Measurements from ENCODE around the gene CRMP1.

DNA sequence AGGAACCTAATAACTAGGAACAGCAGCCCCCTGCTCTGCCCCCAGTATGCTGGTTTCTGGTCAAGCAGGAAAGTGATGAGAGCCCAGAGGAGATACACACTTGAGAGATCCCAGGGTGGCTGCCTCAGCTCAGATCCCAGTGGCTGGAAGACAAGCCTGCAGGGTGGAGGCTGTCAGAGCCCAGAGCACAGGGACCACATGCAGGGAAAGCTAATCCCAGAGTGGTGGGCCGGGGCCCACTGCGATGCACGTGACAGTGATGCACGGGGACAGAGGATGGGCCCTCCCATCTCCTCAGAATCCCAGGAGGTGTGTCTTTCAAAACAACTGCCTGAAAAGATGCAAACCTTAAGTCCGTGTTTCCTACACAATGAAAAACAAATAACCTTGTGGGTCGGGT is 29.1 kb upstream of the CRMP1 start:
- TF ChIP-seq ID3 (CRISPR knock-in tag; IDR thresholded peaks at IDR 0.05) (no peak), ID3 (tag; IDR thresholded peaks at IDR 0.05) (no peak), EZH2 (IDR thresholded peaks at IDR 0.05; ENCODE audit: borderline replicate concordance, low read depth, low read length) (no peak), USF1 (CRISPR knock-in tag; IDR thresholded peaks at IDR 0.05) (no peak), POLR3A (IDR thresholded peaks at IDR 0.05; ENCODE audit: borderline replicate concordance, extremely low read depth, insufficient read depth, insufficient read length) (no peak), ZNF253 (CRISPR knock-in tag; conservative IDR thresholded peaks at IDR 0.05) (no peak), BDP1 (IDR thresholded peaks at IDR 0.05; ENCODE audit: insufficient read depth, insufficient read length) (no peak)
- TF ChIP-seq, protein P1, sequence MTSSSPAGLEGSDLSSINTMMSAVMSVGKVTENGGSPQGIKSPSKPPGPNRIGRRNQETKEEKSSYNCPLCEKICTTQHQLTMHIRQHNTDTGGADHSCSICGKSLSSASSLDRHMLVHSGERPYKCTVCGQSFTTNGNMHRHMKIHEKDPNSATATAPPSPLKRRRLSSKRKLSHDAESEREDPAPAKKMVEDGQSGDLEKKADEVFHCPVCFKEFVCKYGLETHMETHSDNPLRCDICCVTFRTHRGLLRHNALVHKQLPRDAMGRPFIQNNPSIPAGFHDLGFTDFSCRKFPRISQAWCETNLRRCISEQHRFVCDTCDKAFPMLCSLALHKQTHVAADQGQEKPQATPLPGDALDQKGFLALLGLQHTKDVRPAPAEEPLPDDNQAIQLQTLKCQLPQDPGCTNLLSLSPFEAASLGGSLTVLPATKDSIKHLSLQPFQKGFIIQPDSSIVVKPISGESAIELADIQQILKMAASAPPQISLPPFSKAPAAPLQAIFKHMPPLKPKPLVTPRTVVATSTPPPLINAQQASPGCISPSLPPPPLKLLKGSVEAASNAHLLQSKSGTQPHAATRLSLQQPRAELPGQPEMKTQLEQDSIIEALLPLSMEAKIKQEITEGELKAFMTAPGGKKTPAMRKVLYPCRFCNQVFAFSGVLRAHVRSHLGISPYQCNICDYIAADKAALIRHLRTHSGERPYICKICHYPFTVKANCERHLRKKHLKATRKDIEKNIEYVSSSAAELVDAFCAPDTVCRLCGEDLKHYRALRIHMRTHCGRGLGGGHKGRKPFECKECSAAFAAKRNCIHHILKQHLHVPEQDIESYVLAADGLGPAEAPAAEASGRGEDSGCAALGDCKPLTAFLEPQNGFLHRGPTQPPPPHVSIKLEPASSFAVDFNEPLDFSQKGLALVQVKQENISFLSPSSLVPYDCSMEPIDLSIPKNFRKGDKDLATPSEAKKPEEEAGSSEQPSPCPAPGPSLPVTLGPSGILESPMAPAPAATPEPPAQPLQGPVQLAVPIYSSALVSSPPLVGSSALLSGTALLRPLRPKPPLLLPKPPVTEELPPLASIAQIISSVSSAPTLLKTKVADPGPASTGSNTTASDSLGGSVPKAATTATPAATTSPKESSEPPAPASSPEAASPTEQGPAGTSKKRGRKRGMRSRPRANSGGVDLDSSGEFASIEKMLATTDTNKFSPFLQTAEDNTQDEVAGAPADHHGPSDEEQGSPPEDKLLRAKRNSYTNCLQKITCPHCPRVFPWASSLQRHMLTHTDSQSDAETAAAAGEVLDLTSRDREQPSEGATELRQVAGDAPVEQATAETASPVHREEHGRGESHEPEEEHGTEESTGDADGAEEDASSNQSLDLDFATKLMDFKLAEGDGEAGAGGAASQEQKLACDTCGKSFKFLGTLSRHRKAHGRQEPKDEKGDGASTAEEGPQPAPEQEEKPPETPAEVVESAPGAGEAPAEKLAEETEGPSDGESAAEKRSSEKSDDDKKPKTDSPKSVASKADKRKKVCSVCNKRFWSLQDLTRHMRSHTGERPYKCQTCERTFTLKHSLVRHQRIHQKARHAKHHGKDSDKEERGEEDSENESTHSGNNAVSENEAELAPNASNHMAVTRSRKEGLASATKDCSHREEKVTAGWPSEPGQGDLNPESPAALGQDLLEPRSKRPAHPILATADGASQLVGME (CRISPR knock-in tag; IDR thresholded peaks at IDR 0.05) = no peak
